ENCODE data around the gene OPA1.

DNA sequence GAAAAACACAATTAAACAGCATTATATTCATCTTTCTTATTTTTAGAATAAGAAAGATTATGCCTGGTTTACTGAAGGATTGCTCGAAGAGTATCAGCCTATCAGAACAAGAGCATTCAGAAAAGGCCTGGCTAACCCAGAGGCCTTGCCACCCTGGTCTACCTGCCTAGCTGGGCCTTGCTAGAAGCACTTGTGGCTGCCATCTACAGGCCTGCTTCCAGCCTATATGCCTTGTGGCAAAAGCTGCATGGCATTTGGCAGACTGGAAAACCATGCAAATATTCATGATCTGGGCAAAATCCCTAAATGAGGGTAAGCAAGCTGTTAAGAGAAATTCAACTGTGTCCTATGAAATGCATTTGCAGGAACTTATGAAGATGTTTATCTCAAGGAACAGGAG is 29.0 kb upstream of the OPA1 start:
- TF ChIP-seq, protein P1, sequence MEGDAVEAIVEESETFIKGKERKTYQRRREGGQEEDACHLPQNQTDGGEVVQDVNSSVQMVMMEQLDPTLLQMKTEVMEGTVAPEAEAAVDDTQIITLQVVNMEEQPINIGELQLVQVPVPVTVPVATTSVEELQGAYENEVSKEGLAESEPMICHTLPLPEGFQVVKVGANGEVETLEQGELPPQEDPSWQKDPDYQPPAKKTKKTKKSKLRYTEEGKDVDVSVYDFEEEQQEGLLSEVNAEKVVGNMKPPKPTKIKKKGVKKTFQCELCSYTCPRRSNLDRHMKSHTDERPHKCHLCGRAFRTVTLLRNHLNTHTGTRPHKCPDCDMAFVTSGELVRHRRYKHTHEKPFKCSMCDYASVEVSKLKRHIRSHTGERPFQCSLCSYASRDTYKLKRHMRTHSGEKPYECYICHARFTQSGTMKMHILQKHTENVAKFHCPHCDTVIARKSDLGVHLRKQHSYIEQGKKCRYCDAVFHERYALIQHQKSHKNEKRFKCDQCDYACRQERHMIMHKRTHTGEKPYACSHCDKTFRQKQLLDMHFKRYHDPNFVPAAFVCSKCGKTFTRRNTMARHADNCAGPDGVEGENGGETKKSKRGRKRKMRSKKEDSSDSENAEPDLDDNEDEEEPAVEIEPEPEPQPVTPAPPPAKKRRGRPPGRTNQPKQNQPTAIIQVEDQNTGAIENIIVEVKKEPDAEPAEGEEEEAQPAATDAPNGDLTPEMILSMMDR (IDR thresholded peaks at IDR 0.05) = peak in 3 of 6 experiments; percentile 30 to 65 (median 52)
- TF ChIP-seq POLR2A (IDR thresholded peaks at IDR 0.05) = no peak

All from esophagus squamous epithelium (tissue), 4 donors.